ENCODE data around the gene TBCC.

The TBCC gene

GRCh38 chr6:42710316-42710715 is 35.6 kb downstream of the TBCC start:
- no peaks in the 10 kb centered on the region for H3K9me2 ChIP-seq (ENCODE audit: low read depth, low read length)
- H3K27ac ChIP-seq (ENCODE audit: low read depth, low read length, poor library complexity, severe bottlenecking) = no peak overlapping the region
- no peaks in the 10 kb centered on the region for H3F3A ChIP-seq (ENCODE audit: insufficient read depth, low read length)
- H3K4me1 ChIP-seq (ENCODE audit: insufficient read depth, low read length, severe bottlenecking) = no peaks in the 10 kb centered on the region
- H2AFZ ChIP-seq (ENCODE audit: low read length) = no peak overlapping the region
- no peaks in the 10 kb centered on the region; the same call in 1 of the 2 replicates for H3K36me3 ChIP-seq (ENCODE audit: insufficient read depth, low read length)
- TF ChIP-seq EZH2 (IDR thresholded peaks at IDR 0.05; ENCODE audit: borderline replicate concordance, low read length) = no peak
- TF ChIP-seq, protein P1, sequence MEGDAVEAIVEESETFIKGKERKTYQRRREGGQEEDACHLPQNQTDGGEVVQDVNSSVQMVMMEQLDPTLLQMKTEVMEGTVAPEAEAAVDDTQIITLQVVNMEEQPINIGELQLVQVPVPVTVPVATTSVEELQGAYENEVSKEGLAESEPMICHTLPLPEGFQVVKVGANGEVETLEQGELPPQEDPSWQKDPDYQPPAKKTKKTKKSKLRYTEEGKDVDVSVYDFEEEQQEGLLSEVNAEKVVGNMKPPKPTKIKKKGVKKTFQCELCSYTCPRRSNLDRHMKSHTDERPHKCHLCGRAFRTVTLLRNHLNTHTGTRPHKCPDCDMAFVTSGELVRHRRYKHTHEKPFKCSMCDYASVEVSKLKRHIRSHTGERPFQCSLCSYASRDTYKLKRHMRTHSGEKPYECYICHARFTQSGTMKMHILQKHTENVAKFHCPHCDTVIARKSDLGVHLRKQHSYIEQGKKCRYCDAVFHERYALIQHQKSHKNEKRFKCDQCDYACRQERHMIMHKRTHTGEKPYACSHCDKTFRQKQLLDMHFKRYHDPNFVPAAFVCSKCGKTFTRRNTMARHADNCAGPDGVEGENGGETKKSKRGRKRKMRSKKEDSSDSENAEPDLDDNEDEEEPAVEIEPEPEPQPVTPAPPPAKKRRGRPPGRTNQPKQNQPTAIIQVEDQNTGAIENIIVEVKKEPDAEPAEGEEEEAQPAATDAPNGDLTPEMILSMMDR (IDR thresholded peaks at IDR 0.05; ENCODE audit: low read length) = no peak
- no peaks in the 10 kb centered on the region; the same call in 1 of the 2 replicates for H3K27me3 ChIP-seq (ENCODE audit: insufficient read depth, low read length)
- H4K20me1 ChIP-seq (ENCODE audit: insufficient read depth, low read length) = no peaks in the 10 kb centered on the region
- H3K9ac ChIP-seq (ENCODE audit: low read length) = no peak overlapping the region
- no peak overlapping the region for H3K4me3 ChIP-seq (ENCODE audit: low read depth, low read length, poor library complexity, severe bottlenecking)
- no peak overlapping the region for H3K4me2 ChIP-seq (ENCODE audit: low read length)
- H3K79me2 ChIP-seq (ENCODE audit: insufficient read depth, low read length) = no peaks in the 10 kb centered on the region
- H3K9me3 ChIP-seq (ENCODE audit: low read length) = 0 out of 2 replicates have a peak, but pooled peaks cover 3% of the 10 kb centered on the region

GRCh38 chr6:42709871-42710270 is 36.0 kb downstream of the TBCC start:
- Histone ChIP-seq H3K27me3 (ENCODE audit: insufficient read depth, low read length) (no peaks in the 10 kb centered on the region; the same call in 1 of the 2 replicates), H3K36me3 (ENCODE audit: insufficient read depth, low read length) (no peaks in the 10 kb centered on the region; the same call in 1 of the 2 replicates), H3K4me1 (ENCODE audit: insufficient read depth, low read length, severe bottlenecking) (no peaks in the 10 kb centered on the region), H4K20me1 (ENCODE audit: insufficient read depth, low read length) (no peaks in the 10 kb centered on the region), H3K9ac (ENCODE audit: low read length) (no peak overlapping the region), H3K4me3 (ENCODE audit: low read depth, low read length, poor library complexity, severe bottlenecking) (no peak overlapping the region), H2AFZ (ENCODE audit: low read length) (no peak overlapping the region), H3K27ac (ENCODE audit: low read depth, low read length, poor library complexity, severe bottlenecking) (no peak overlapping the region), H3F3A (ENCODE audit: insufficient read depth, low read length) (no peaks in the 10 kb centered on the region), H3K9me3 (ENCODE audit: low read length) (0 out of 2 replicates have a peak, but pooled peaks cover 3% of the 10 kb centered on the region), H3K9me2 (ENCODE audit: low read depth, low read length) (no peaks in the 10 kb centered on the region), H3K4me2 (ENCODE audit: low read length) (no peak overlapping the region), H3K79me2 (ENCODE audit: insufficient read depth, low read length) (no peaks in the 10 kb centered on the region)
- TF ChIP-seq, protein P1 (IDR thresholded peaks at IDR 0.05; ENCODE audit: low read length) = no peak
- TF ChIP-seq EZH2 (IDR thresholded peaks at IDR 0.05; ENCODE audit: borderline replicate concordance, low read length) = no peak

- TF ChIP-seq EZH2 (IDR thresholded peaks at IDR 0.05; ENCODE audit: borderline replicate concordance, low read length) = no peak
- TF ChIP-seq, protein P1 (IDR thresholded peaks at IDR 0.05; ENCODE audit: low read length) = no peak
- Histone ChIP-seq H3K9me2 (ENCODE audit: low read depth, low read length) (no peaks in the 10 kb centered on the region), H3K36me3 (ENCODE audit: insufficient read depth, low read length) (no peaks in the 10 kb centered on the region; the same call in 1 of the 2 replicates), H4K20me1 (ENCODE audit: insufficient read depth, low read length) (no peaks in the 10 kb centered on the region), H3K4me1 (ENCODE audit: insufficient read depth, low read length, severe bottlenecking) (no peaks in the 10 kb centered on the region), H3K79me2 (ENCODE audit: insufficient read depth, low read length) (no peaks in the 10 kb centered on the region), H3K4me2 (ENCODE audit: low read length) (no peak overlapping the region), H3K27ac (ENCODE audit: low read depth, low read length, poor library complexity, severe bottlenecking) (no peak overlapping the region), H3K4me3 (ENCODE audit: low read depth, low read length, poor library complexity, severe bottlenecking) (no peak overlapping the region), H3K27me3 (ENCODE audit: insufficient read depth, low read length) (no peaks in the 10 kb centered on the region; the same call in 1 of the 2 replicates), H3K9ac (ENCODE audit: low read length) (no peak overlapping the region), H3K9me3 (ENCODE audit: low read length) (0 out of 2 replicates have a peak, but pooled peaks cover 3% of the 10 kb centered on the region), H3F3A (ENCODE audit: insufficient read depth, low read length) (no peaks in the 10 kb centered on the region), H2AFZ (ENCODE audit: low read length) (no peak overlapping the region)
Observed at GRCh38 chr6:42708096-42708495, 37.8 kb downstream of the TBCC start.

Measured in OCI-LY1 (cell line).